PC-9 (cell line): ENCODE results near the gene ANKRD11. TPM values are rescaled to one million over a fixed set of nuclear protein-coding genes. Genes with fewer than 3 reads are reported as not detected.

Experiments used
- BruUV-seq: library from RNA; stranded (reverse); fragments of 400-500 nt; replicated peaks from 2 replicates; lab custom pipeline; 2021; lab: Mats Ljungman, UMichigan
- CTCF ChIA-PET: fragments of 300-600 bp; sonication (Branson Sonifier 250); formaldehyde crosslinking; loops from one replicate; lab custom pipeline; 2022; ENCODE audit warnings: antibody characterized with exemption; lab: Charles Lee
- POLR2A ChIA-PET: fragments of 300-600 bp; sonication (Branson Sonifier 250); formaldehyde crosslinking; loops from one replicate; lab custom pipeline; 2022; ENCODE audit warnings: antibody characterized with exemption; ENCODE audit not compliant: unreplicated experiment; lab: Charles Lee
- DNase-seq, 2 experiments: peaks; one replicate each; pipeline versions ENCODE4 v3.0.0 to v3.0.0-alpha.2; 2015 to 2022; ENCODE audit warnings: mixed read lengths in 1 of 2
- H2AFZ ChIP-seq: fragments of 200-600 bp; sonication (generic); 2 replicates; pipeline ENCODE4 v1.8.1; 2017; ENCODE audit warnings: antibody characterized with exemption
- H3F3A ChIP-seq: fragments of 200-600 bp; sonication (generic); 2 replicates; pipeline ENCODE4 v1.8.1; 2017; ENCODE audit warnings: antibody characterized with exemption, mild to moderate bottlenecking, low read depth; ENCODE audit not compliant: insufficient read depth
- H3K27ac ChIP-seq: fragments of 200-600 bp; sonication (generic); 2 replicates; pipeline ENCODE4 v1.6.1; 2016; ENCODE audit warnings: mixed run types
- H3K27me3 ChIP-seq: fragments of 200-600 bp; sonication (generic); 2 replicates; pipeline ENCODE4 v1.6.1; 2016; ENCODE audit warnings: low read depth, mixed run types; ENCODE audit not compliant: insufficient read depth
- H3K36me3 ChIP-seq: fragments of 200-600 bp; sonication (generic); 2 replicates; pipeline ENCODE4 v1.6.1; 2016; ENCODE audit warnings: low read depth, mixed run types
- H3K4me1 ChIP-seq: fragments of 200-600 bp; sonication (generic); replicated peaks from 2 replicates; pipeline ENCODE4 v1.6.1; 2016; ENCODE audit warnings: mixed run types; ENCODE audit not compliant: insufficient read depth
- H3K4me2 ChIP-seq: fragments of 200-600 bp; sonication (generic); 2 replicates; pipeline ENCODE4 v1.6.1; 2017; ENCODE audit warnings: mixed run types
- H3K4me3 ChIP-seq: fragments of 200-600 bp; sonication (generic); 2 replicates; pipeline ENCODE4 v1.6.1; 2016; ENCODE audit warnings: mixed run types
- H3K79me2 ChIP-seq: fragments of 200-600 bp; sonication (generic); 2 replicates; pipeline ENCODE4 v1.6.1; 2017; ENCODE audit warnings: low read depth, mixed run types
- H3K9me2 ChIP-seq: fragments of 200-600 bp; sonication (generic); 2 replicates; pipeline ENCODE4 v1.8.1; 2017; ENCODE audit warnings: mild to moderate bottlenecking; ENCODE audit not compliant: insufficient read depth
- H3K9me3 ChIP-seq: fragments of 200-600 bp; sonication (generic); 2 replicates; pipeline ENCODE4 v1.8.1; 2016; ENCODE audit warnings: low read depth; ENCODE audit not compliant: insufficient read depth
- H4K20me1 ChIP-seq: fragments of 200-600 bp; sonication (generic); 2 replicates; pipeline ENCODE4 v1.8.1; 2017; ENCODE audit not compliant: insufficient read depth
- CTCF ChIP-seq: fragments of 200-600 bp; sonication (generic); conservative IDR thresholded peaks from 2 replicates; pipeline ENCODE4 v1.6.1; 2017; ENCODE audit warnings: mixed run types, antibody characterized with exemption, mild to moderate bottlenecking, moderate library complexity
- EZH2 ChIP-seq: fragments of 200-600 bp; sonication (generic); IDR thresholded peaks from 2 replicates; pipeline ENCODE4 v1.8.0; 2017; ENCODE audit warnings: antibody characterized with exemption, low read depth
- intact Hi-C: fragments of 100-400 bp; cut with micrococcal nuclease; formaldehyde crosslinking; loops from one replicate; pipeline ENCODE4 v1.10.0; 2022; ENCODE audit not compliant: unreplicated experiment
- total RNA-seq: library from RNA; stranded (reverse); gene quantifications from 2 replicates; pipeline ENCODE4 v1.2.3, GENCODE V29; 2021

ANKRD11 gene
- total RNA-seq, 1 experiment from 2014 or later: 220 TPM

- Histone ChIP-seq H3K79me2 (no peaks in the 10 kb centered on the region), H3K27me3 (no peaks in the 10 kb centered on the region), H3K4me2 (no peak overlapping the region), H3K36me3 (peaks cover 18% of the 10 kb centered on the region), H3K9me2 (no peaks in the 10 kb centered on the region), H3F3A (no peaks in the 10 kb centered on the region), H2AFZ (no peak overlapping the region), H4K20me1 (no peaks in the 10 kb centered on the region), H3K9me3 (peaks cover 19% of the 10 kb centered on the region), H3K4me3 (no peak overlapping the region), H3K4me1 (no peaks in the 10 kb centered on the region), H3K27ac (no peak overlapping the region)
- ChIA-PET CTCF (no interaction called here), POLR2A (no interaction called here)
- no peak for DNase-seq
- intact Hi-C loops: no loop called here
- BruUV-seq: no TSS peak
- TF ChIP-seq EZH2: no peak
Observed at GRCh38 chr16:89232107-89232506, 258.3 kb downstream of the ANKRD11 start.

- H3K27me3 ChIP-seq: no peaks in the 10 kb centered on the region
- DNase-seq: no peak
- ChIA-PET CTCF (no interaction called here), POLR2A (no interaction called here)
- no peaks in the 10 kb centered on the region for H3K9me2 ChIP-seq
- H2AFZ ChIP-seq: no peak overlapping the region
- no peaks in the 10 kb centered on the region for H3K79me2 ChIP-seq
- intact Hi-C loops: no loop called here
- H3K9me3 ChIP-seq: peaks cover 19% of the 10 kb centered on the region
- H3F3A ChIP-seq: no peaks in the 10 kb centered on the region
- TF ChIP-seq EZH2 (no peak), CTCF (no peak)
- no TSS peak for BruUV-seq
- no peak overlapping the region for H3K4me2 ChIP-seq
- no peak overlapping the region for H3K4me3 ChIP-seq
- H3K36me3 ChIP-seq: peaks cover 36% of the 10 kb centered on the region
- no peak overlapping the region for H3K27ac ChIP-seq
- no peaks in the 10 kb centered on the region for H4K20me1 ChIP-seq
- no peaks in the 10 kb centered on the region for H3K4me1 ChIP-seq
Observed at GRCh38 chr16:89230255-89230654, 260.1 kb downstream of the ANKRD11 start.

GRCh38 chr16:89224665-89225064 lies 265.7 kb downstream of the ANKRD11 start:
- no peak overlapping the region for H3K27ac ChIP-seq
- no peaks in the 10 kb centered on the region for H3K27me3 ChIP-seq
- H3K4me2 ChIP-seq: no peak overlapping the region
- ChIA-PET POLR2A (no interaction called here), CTCF (no interaction called here)
- no peak for TF ChIP-seq CTCF
- TF ChIP-seq EZH2: no peak
- no peak overlapping the region for H2AFZ ChIP-seq
- intact Hi-C loops: no loop called here
- H3F3A ChIP-seq: no peaks in the 10 kb centered on the region
- no peaks in the 10 kb centered on the region for H3K4me1 ChIP-seq
- H3K9me2 ChIP-seq: no peaks in the 10 kb centered on the region
- DNase-seq: no peak
- H3K79me2 ChIP-seq: no peaks in the 10 kb centered on the region
- no peak overlapping the region for H3K4me3 ChIP-seq
- H4K20me1 ChIP-seq: no peaks in the 10 kb centered on the region
- H3K9me3 ChIP-seq: peaks cover 16% of the 10 kb centered on the region
- no TSS peak for BruUV-seq
- peaks cover 33% of the 10 kb centered on the region for H3K36me3 ChIP-seq

- POLR2A ChIA-PET: no interaction called here
- intact Hi-C loops: no loop called here
Observed at GRCh38 chr16:89222931-89223330, 267.4 kb downstream of the ANKRD11 start.

More at GRCh38 chr16:89222931-89223330, 267.4 kb downstream of the ANKRD11 start:
- H3K36me3 ChIP-seq: peaks cover 28% of the 10 kb centered on the region
- no TSS peak for BruUV-seq
- H2AFZ ChIP-seq: no peak overlapping the region
- H4K20me1 ChIP-seq: no peaks in the 10 kb centered on the region
- no peak for DNase-seq
- CTCF ChIA-PET: no interaction called here
- no peaks in the 10 kb centered on the region for H3K9me2 ChIP-seq
- peaks cover 8% of the 10 kb centered on the region for H3K79me2 ChIP-seq
- H3F3A ChIP-seq: 0 out of 2 replicates have a peak, but pooled peaks cover 4% of the 10 kb centered on the region
- H3K27ac ChIP-seq: no peak overlapping the region
- H3K4me1 ChIP-seq: 0 out of 2 replicates have a peak, but pooled peaks cover 5% of the 10 kb centered on the region
- no peaks in the 10 kb centered on the region for H3K27me3 ChIP-seq
- no peak overlapping the region for H3K4me2 ChIP-seq
- H3K9me3 ChIP-seq: peaks cover 6% of the 10 kb centered on the region
- H3K4me3 ChIP-seq: no peak overlapping the region
- TF ChIP-seq EZH2: no peak
- no peak for TF ChIP-seq CTCF
